Memory B cell (primary cell): ENCODE results near the gene EHMT2.

Experiments used
- ATAC-seq: fragments of 150-1000 bp; cut with Tn5 transposase; 2 replicates; pipeline ENCODE4 v1.10.0; 2021; ENCODE audit warnings: low read depth, mild to moderate bottlenecking, moderate library complexity
- DNase-seq, 2 donors: peaks; one replicate each; pipeline ENCODE4 v3.0.0; 2022; ENCODE audit warnings: low spot score in 2 of 2
- H3K27ac Mint-ChIP-seq: one replicate; pipeline ENCODE4 v1.8.0; 2022; ENCODE audit warnings: mild to moderate bottlenecking, moderate library complexity, mixed read lengths
- H3K27me3 Mint-ChIP-seq: one replicate; pipeline ENCODE4 v1.8.0; 2022; ENCODE audit warnings: mixed read lengths
- H3K36me3 Mint-ChIP-seq: one replicate; pipeline ENCODE4 v1.8.0; 2022; ENCODE audit warnings: mild to moderate bottlenecking, mixed read lengths
- H3K4me1 Mint-ChIP-seq: one replicate; pipeline ENCODE4 v1.8.0; 2022; ENCODE audit warnings: mixed read lengths
- H3K4me3 Mint-ChIP-seq: one replicate; pipeline ENCODE4 v1.8.0; 2022; ENCODE audit warnings: mild to moderate bottlenecking, moderate library complexity, mixed read lengths
- H3K9me3 Mint-ChIP-seq: one replicate; pipeline ENCODE4 v1.8.0; 2022; ENCODE audit warnings: mixed read lengths

The EHMT2 gene

DNA sequence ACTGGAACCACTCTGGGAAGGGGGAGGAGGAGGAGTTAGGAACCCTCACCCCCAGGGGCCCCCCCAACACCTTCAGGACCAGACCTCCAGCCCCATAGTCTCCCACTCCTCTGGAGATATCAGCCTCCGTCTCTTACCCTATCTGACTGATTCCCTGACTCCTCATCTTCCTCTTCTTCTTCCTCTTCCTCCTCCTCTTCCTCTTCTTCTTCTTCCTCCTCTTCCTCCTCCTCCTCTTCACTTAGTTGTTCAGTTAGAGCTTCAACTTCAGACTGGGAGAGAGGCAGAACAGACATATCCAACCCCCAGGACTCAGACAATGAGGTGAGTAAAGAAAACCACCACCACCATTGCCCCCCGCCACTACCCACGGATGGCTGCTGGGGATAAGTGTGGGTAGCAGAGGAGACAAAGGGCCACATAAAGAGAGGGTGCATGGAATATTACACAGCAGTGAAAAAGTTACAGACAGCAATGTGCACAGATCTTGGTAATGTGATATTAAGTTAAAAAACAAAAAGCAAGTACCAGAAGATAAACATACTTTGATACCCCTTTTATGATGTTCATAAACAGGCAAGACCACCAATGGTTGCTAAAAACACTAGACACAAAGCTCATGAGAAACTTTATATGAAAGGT lies 8.0 kb downstream of the EHMT2 start:
- peak overlapping the region; percentile 1 for H3K27ac Mint-ChIP-seq
- peaks cover 43% of the 10 kb centered on the region for H3K36me3 Mint-ChIP-seq
- H3K9me3 Mint-ChIP-seq, result no peaks in the 10 kb centered on the region
- ATAC-seq (no peak), DNase-seq (no peak)
- H3K27me3 Mint-ChIP-seq, result no peaks in the 10 kb centered on the region
- H3K4me1 Mint-ChIP-seq, result no peaks in the 10 kb centered on the region
- H3K4me3 Mint-ChIP-seq, result no peak overlapping the region

DNA sequence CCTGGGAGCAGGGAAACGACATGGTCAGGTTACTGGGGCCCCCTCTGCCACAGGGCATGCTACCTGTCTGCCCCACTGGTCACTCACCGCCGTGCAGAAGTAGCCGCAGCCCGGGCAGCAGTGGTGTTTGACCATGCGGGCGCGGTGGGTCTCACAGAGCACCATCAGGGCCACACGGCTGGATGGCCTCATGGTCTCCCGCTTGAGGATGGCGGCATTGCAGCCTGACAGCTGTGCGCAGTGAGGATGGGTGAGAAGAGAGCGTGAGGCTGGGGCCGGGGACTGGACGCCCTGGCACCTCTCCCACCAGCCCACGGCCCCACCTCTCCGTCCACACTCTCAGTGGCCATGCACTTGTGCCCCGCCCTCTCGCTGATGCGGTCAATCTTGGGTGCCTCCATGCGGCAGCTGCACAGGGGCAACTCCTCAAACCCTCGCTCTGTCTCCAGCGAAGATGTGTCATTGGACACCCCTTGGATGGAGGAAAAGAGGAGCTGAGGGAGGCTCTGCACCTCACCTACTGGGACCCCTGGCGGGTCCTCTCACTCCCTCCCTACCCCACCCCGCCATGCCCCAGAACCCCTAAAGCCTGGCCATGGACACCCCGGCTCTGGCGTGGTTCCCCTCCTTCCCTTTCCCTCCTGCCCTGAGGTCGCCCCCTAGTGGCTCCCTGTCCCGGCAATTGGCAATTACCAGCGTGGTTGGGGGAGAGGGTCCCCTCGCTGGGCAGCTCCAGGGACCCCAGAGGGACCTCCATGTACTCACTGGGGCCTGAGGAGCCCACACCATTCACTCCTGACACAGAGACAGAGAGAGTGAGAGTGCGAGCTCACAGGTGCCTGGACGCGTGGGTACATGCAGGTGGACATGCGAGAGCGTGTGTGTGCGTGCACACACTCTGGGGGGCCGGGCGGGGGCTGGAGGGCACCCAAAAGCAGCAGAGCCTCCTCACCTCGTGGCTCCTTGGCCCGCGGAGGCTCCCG lies 8.9 kb downstream of the EHMT2 start:
- no peaks in the 10 kb centered on the region for H3K4me1 Mint-ChIP-seq
- DNase-seq (peak; percentile 58 to 61), ATAC-seq (peak; percentile 53)
- no peaks in the 10 kb centered on the region for H3K27me3 Mint-ChIP-seq
- H3K36me3 Mint-ChIP-seq, result peaks cover 48% of the 10 kb centered on the region
- no peak overlapping the region for H3K27ac Mint-ChIP-seq
- no peak overlapping the region for H3K4me3 Mint-ChIP-seq
- H3K9me3 Mint-ChIP-seq, result no peaks in the 10 kb centered on the region

DNA sequence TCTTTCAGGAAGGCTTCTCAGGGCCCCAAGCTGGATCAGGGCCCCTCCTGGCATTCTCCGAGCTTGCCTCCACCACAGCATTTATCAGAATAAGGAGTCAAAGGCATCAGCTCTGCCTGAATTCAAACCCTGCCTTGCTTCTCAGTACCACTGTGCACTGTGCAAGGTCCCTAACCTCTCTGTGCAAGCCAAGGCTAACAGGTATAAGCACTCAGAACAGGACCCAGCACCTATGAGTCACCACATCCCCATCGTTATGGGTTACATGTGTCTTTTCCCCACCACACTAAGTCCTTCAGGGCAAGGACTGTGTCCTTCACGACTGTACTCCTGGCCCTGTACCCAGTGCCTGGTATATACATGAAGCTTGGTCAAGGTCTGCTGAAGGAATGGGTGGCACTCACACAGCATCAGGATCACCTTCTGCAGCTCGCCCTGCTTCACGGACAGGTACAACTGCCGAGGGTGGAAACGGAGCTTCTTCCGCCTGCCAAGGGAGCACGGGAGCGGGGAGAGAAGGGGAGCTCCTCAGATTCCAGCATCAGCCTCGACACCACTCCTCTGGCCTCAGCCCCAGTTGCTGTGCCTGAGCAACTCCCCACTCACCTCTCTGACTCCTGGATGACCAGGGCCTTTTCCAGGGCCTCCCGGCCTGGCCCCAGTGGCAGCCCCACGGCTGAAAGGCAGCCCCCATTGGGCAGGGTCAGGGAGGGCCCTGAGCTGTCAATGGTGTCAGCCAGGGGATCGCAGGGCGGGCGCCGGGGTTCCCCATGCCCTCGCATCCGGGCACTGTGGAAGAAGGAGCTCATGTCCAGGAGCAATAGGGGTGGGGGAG lies 10.1 kb downstream of the EHMT2 start:
- Mint-ChIP-seq H3K27me3 (no peaks in the 10 kb centered on the region), H3K4me3 (no peak overlapping the region), H3K9me3 (no peaks in the 10 kb centered on the region), H3K4me1 (no peaks in the 10 kb centered on the region), H3K36me3 (peaks cover 43% of the 10 kb centered on the region), H3K27ac (no peak overlapping the region)
- DNase-seq (no peak), ATAC-seq (no peak)

DNA sequence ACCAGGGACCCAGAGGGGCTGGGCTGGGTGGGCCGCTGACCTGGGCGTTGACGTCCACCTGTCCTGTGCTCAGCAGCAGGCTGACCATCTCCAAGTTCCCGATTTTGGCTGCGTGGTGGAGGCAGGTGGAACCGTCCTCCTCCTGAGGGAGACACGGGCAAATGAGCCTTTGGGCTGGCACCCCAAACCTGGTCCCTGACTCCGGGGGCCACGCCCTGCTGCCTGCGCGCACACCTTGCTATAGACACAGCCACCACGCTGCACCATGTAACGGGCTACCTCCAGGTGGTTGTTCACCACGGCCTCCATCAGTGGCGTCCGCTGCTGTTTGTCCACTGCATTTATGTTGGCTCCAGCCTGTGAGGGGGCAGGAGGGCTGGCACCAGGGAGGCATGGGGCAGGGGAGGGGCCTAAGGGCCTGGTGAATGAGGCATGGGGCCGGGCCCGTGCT lies 10.9 kb downstream of the EHMT2 start:
- Mint-ChIP-seq H3K27me3 (no peaks in the 10 kb centered on the region), H3K9me3 (no peaks in the 10 kb centered on the region), H3K27ac (no peak overlapping the region), H3K4me3 (no peak overlapping the region), H3K36me3 (peaks cover 44% of the 10 kb centered on the region), H3K4me1 (no peaks in the 10 kb centered on the region)
- no peak for DNase-seq
- no peak for ATAC-seq

DNA sequence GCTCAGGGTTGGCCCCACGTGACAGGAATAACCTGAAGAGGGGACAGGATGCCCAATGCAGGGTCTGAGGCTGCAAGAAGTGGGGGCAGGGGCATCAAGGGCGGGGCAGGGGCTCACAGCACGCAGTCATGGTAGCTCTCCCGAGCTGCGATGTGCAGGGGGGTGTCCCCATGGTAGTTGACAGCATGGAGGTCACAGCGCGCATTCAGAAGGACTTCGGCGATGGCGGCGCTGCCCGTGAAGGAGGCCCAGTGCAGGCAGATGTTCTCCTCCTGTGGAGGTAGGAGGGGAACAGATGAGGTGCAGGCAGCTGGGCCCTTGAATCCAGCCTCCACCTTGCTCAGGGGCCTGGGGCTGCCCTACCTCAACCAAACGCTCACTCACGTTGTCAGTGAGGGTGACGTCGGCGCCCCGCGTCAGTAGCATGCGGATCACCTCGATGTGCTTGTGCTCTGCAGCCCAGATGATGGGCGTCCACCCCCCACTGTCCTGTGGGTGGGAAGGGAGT lies 12.9 kb downstream of the EHMT2 start:
- ATAC-seq (no peak), DNase-seq (no peak)
- Mint-ChIP-seq H3K36me3 (peaks cover 48% of the 10 kb centered on the region), H3K4me3 (no peak overlapping the region), H3K4me1 (no peaks in the 10 kb centered on the region), H3K27me3 (no peaks in the 10 kb centered on the region), H3K9me3 (no peaks in the 10 kb centered on the region), H3K27ac (no peak overlapping the region)

DNA sequence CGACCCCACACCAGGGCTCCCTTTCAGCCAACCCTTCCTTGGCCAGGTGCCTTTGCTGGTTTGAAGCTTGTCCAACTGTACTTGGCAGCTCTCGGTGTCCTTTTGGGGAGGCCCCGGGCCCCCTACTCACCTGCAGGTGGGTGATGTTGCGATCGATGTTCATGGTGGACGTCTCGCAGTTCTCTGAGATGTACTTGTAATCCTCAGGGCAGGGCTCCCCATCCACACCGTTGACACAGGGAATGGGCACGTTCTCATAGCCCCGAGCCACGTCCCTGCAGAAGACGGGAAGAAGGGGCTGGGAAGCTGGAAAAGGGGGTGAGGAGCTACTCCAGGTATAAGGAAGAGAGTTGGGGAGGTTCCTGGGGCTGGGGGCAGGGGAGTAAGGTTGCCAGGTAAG lies 13.8 kb downstream of the EHMT2 start:
- DNase-seq (no peak), ATAC-seq (no peak)
- Mint-ChIP-seq H3K27me3 (no peaks in the 10 kb centered on the region), H3K9me3 (no peaks in the 10 kb centered on the region), H3K4me3 (no peak overlapping the region), H3K4me1 (no peaks in the 10 kb centered on the region), H3K36me3 (peaks cover 46% of the 10 kb centered on the region), H3K27ac (no peak overlapping the region)

DNA sequence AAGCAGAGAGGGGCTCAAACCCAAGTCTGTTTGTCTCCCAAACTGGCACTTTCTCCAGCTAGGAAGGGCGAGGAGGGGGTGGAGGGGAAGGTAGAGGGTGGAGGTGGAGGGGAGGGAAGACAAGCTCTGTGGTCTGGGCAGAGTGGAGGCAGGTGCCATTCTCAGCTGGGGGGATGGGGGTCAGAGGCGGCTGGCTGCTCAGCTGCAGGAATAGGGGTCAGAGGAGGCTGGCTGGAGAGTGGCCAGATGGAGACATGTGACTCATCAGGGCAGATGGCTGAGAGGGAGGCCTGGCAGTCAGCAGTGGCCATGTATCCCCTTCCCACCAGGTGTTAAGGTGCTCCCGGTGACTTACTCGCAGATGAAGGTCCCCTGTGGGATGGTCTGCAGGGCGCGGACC lies 15.2 kb downstream of the EHMT2 start:
- Mint-ChIP-seq H3K27ac (no peak overlapping the region), H3K4me3 (no peak overlapping the region), H3K36me3 (peaks cover 43% of the 10 kb centered on the region), H3K9me3 (no peaks in the 10 kb centered on the region), H3K4me1 (no peaks in the 10 kb centered on the region), H3K27me3 (no peaks in the 10 kb centered on the region)
- no peak for ATAC-seq
- DNase-seq, result no peak

DNA sequence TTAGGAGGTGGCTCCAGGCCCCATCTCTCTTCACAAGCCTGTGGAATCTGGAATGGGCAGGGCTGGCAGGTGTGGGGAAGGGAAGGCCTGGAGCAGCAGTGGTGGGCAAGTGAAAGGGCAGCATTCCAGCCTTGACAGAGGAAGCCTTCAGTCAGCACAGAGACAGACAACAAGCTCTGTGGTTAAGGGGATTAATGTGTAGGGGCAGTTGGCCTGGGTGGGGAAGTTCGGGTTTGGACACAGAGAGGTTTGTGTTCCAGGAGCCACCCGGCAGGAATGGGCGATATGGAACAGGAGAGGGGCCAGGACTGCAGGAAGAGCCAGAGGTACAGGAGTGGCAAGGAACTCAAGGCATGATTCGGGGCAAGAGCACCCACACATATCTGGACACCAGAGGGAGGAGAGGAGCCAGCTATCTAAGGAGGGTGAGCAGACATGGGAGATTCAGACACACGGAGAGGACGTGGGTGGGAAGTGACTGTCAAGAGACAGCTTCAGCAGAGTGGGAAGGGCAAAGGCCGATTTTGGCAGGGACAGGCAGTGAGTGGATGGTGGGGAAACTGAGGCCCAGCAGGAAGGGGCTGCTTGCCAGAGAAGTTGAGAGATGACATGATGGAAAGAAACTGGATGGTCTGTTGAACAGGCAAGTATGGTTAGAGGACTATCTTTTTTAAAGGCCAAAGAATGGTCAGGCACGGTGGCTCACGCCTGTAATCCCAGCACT lies 16.2 kb downstream of the EHMT2 start:
- no peaks in the 10 kb centered on the region for H3K9me3 Mint-ChIP-seq
- H3K27me3 Mint-ChIP-seq, result no peaks in the 10 kb centered on the region
- no peaks in the 10 kb centered on the region for H3K4me1 Mint-ChIP-seq
- peaks cover 40% of the 10 kb centered on the region for H3K36me3 Mint-ChIP-seq
- H3K27ac Mint-ChIP-seq, result no peak overlapping the region
- ATAC-seq (no peak), DNase-seq (no peak)
- H3K4me3 Mint-ChIP-seq, result no peak overlapping the region

DNA sequence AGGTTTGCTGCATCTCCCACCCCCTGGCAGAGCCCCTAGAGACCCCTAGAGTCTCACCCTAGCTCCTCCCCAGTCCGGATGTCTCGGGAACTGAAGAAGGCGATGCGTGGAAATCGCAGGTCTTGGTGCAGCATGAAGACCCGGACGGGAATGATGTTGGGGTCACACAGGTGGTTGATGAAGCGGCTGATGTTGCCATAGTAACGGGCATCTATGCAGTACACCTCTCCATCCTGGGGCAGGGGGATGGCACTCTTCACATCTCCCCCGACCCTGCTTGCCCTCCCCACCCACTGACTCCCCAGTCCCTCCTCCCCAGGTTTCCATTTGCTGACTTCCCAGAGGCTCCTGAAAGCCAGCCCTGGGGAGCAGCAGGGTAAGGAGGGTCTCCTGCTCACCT lies 16.9 kb downstream of the EHMT2 start:
- Mint-ChIP-seq H3K9me3 (no peaks in the 10 kb centered on the region), H3K27me3 (no peaks in the 10 kb centered on the region), H3K27ac (no peak overlapping the region), H3K4me1 (no peaks in the 10 kb centered on the region), H3K4me3 (no peak overlapping the region), H3K36me3 (peaks cover 35% of the 10 kb centered on the region)
- DNase-seq, result no peak
- no peak for ATAC-seq

DNA sequence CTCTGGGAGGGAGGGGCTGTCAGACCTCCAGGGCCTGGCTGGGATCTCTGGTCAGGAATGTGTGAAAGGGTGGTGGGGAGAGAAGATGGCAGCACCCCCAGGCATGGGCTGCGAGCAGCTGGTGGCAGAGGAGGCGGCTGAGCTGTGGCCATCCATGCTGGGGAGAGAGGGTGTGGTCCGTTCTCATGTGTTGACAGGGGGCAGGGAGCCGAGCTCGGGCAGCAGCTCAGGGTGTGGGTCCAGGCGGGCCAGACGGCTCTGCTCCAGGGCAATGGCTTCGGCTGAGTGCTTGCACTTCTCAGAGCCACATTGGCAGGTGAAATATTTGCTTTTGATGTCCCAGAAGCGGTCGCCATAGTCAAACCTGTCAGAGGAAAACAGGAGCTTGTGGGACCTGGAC lies 17.6 kb downstream of the EHMT2 start:
- no peaks in the 10 kb centered on the region for H3K9me3 Mint-ChIP-seq
- H3K4me1 Mint-ChIP-seq, result no peaks in the 10 kb centered on the region
- ATAC-seq (no peak), DNase-seq (no peak)
- no peak overlapping the region for H3K4me3 Mint-ChIP-seq
- H3K27me3 Mint-ChIP-seq, result no peaks in the 10 kb centered on the region
- H3K36me3 Mint-ChIP-seq, result peaks cover 29% of the 10 kb centered on the region
- H3K27ac Mint-ChIP-seq, result no peak overlapping the region

DNA sequence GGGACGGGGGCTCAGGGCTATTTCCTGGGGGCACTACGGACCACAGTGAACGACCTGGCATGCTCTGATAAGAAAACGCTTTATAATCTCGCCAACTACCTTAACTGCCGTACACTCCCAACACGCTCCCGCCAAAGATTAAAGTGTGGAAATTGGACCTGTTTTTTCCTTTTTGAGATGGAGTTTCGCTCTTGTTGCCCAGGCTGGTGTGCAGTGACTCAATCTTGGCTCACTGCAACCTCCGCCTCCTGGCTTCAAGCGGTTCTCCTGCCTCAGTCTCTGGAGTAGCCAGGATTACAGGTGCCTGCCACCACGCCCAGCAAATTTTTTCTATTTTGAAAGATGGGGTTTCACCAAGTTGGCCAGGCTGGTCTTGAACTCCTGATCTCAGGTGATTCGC lies 18.4 kb downstream of the EHMT2 start:
- DNase-seq, result no peak
- ATAC-seq, result no peak
- no peak overlapping the region for H3K4me3 Mint-ChIP-seq
- no peaks in the 10 kb centered on the region for H3K9me3 Mint-ChIP-seq
- no peaks in the 10 kb centered on the region for H3K27me3 Mint-ChIP-seq
- H3K36me3 Mint-ChIP-seq, result peaks cover 28% of the 10 kb centered on the region
- H3K4me1 Mint-ChIP-seq, result no peaks in the 10 kb centered on the region
- H3K27ac Mint-ChIP-seq, result no peak overlapping the region

DNA sequence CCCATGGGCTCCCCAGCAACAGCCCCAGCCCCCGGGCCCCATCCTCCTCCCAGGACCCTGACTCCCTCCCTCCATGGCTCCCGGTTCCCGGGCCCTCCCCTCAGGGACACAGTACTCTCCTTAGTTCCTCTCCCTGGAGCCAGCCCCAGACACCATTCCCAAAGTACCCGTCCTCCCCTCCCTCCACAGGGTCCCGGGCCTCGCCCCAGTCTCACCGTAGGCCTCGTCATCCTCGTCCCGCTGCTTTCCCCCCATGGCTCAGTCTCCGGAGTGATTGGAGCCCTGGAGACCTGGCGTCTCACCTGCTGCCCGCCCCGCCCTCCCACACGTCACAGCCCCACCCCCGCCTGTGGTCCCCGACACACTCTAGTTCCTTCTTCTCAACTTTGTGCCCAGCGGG lies 18.8 kb downstream of the EHMT2 start, which contains the start of gene SLC44A4:
Gene SLC44A4 (minus strand): TSS at position 272 of the 400 bp plus-strand sequence. CDS start 17 bp downstream, at position 255.
- Mint-ChIP-seq H3K36me3 (peaks cover 24% of the 10 kb centered on the region), H3K9me3 (no peaks in the 10 kb centered on the region), H3K27me3 (no peaks in the 10 kb centered on the region), H3K4me3 (no peak within 1 kb of the TSS), H3K27ac (no peak within 1 kb of the TSS), H3K4me1 (no peaks in the 10 kb centered on the region)
- DNase-seq, result no peak
- no peak for ATAC-seq

DNA sequence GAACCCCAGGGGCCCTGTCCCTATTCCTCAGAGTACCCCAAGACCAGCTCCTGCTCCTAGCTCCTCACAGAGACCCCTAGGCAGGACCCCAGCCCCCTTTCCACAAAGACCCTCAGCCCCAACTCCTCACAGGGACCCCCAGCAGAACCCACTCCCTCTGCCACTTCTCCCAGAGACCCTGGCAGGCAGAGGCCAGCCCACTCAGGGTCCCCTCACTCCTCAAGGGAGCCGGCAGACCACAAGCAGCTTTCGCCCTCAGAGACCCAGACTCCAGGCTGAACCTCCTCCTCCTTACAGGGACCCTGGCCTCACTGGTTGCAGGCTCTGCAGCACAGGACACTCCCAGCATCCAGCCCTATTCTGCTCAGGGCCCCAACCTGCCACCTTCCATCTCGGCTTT lies 19.3 kb downstream of the EHMT2 start:
- no peaks in the 10 kb centered on the region for H3K27me3 Mint-ChIP-seq
- H3K36me3 Mint-ChIP-seq, result peaks cover 22% of the 10 kb centered on the region
- ATAC-seq (no peak), DNase-seq (no peak)
- no peak overlapping the region for H3K4me3 Mint-ChIP-seq
- H3K4me1 Mint-ChIP-seq, result no peaks in the 10 kb centered on the region
- no peaks in the 10 kb centered on the region for H3K9me3 Mint-ChIP-seq
- no peak overlapping the region for H3K27ac Mint-ChIP-seq
